Measurements from ENCODE around the gene TAC1. TPM values are rescaled to one million over a fixed set of nuclear protein-coding genes. Genes with fewer than 3 reads are reported as not detected.

The TAC1 gene
- total and polyA plus RNA-seq, 8 donors: 0.23 to 0.66 (median 0.53) TPM; not detected in 4

- DNase-seq (no peak), FAIRE-seq (no peak), ATAC-seq (no peak)
- WGBS, 2 donors: 57 to 65% methylated on average over 3 of the region's 3 CpGs
- intact Hi-C loops (cut with DNase I): no loop called here
- H3K36me3 ChIP-seq: no peaks in the 10 kb centered on the region
- H3K4me1 ChIP-seq: peaks cover 0 to 5% (median 0%) of the 10 kb centered on the region in 3 donors
- TF ChIP-seq CTCF (IDR thresholded peaks at IDR 0.05): no peak
- H3K27me3 ChIP-seq: peaks cover 0 to 22% (median 6%) of the 10 kb centered on the region in 4 donors
- H3K9me3 ChIP-seq: no peaks in the 10 kb centered on the region
- H3K27ac ChIP-seq: no peak overlapping the region
- H3K4me3 ChIP-seq: no peak overlapping the region
These were observed 3.2 kb downstream of the TAC1 start for GRCh38 chr7:97735075-97735474.

GRCh38 chr7:97748482-97748881, 16.6 kb downstream of the TAC1 start:
- H3K27me3 ChIP-seq: no peaks in the 10 kb centered on the region
- no peaks in the 10 kb centered on the region for H3K36me3 ChIP-seq
- DNase-seq (no peak), FAIRE-seq (no peak), ATAC-seq (no peak)
- no peaks in the 10 kb centered on the region for H3K4me1 ChIP-seq
- TF ChIP-seq CTCF (IDR thresholded peaks at IDR 0.05): no peak
- H3K9me3 ChIP-seq: no peaks in the 10 kb centered on the region
- intact Hi-C loops (cut with DNase I): no loop called here
- H3K4me3 ChIP-seq: no peak overlapping the region
- H3K27ac ChIP-seq: no peak overlapping the region

- DNase-seq (no peak), FAIRE-seq (no peak), ATAC-seq (no peak)
- intact Hi-C loops (cut with DNase I): no loop called here
- no peak for TF ChIP-seq CTCF (IDR thresholded peaks at IDR 0.05)
- no peaks in the 10 kb centered on the region for H3K9me3 ChIP-seq
- H3K27me3 ChIP-seq: no peaks in the 10 kb centered on the region
- no peaks in the 10 kb centered on the region for H3K4me1 ChIP-seq
- 58 to 60% methylated on average over 2 of the region's 2 CpGs for WGBS, 2 donors
- no peak overlapping the region for H3K4me3 ChIP-seq
- H3K27ac ChIP-seq: no peak overlapping the region
- H3K36me3 ChIP-seq: no peaks in the 10 kb centered on the region
These were observed 19.7 kb downstream of the TAC1 start for GRCh38 chr7:97751566-97751965.

- Histone ChIP-seq H3K36me3 (no peaks in the 10 kb centered on the region), H3K4me3 (no peak overlapping the region), H3K4me1 (no peaks in the 10 kb centered on the region), H3K27me3 (no peaks in the 10 kb centered on the region), H3K27ac (no peak overlapping the region), H3K9me3 (no peaks in the 10 kb centered on the region)
- 22 to 29% methylated on average over 1 of the region's 1 CpG for WGBS, 2 donors
- TF ChIP-seq CTCF (IDR thresholded peaks at IDR 0.05): no peak
- DNase-seq: no peak
- no peak for FAIRE-seq
- no peak for ATAC-seq
- intact Hi-C loops (cut with DNase I): no loop called here
These were observed 20.3 kb downstream of the TAC1 start for GRCh38 chr7:97752215-97752614.

GRCh38 chr7:97757824-97758223, 25.9 kb downstream of the TAC1 start:
- no peak overlapping the region for H3K4me3 ChIP-seq
- H3K27ac ChIP-seq: no peak overlapping the region
- ATAC-seq (no peak), FAIRE-seq (no peak), DNase-seq (no peak)
- no peaks in the 10 kb centered on the region for H3K9me3 ChIP-seq
- 59 to 70% methylated on average over 2 of the region's 2 CpGs for WGBS, 2 donors
- no peak for TF ChIP-seq CTCF (IDR thresholded peaks at IDR 0.05)
- H3K36me3 ChIP-seq: no peaks in the 10 kb centered on the region
- intact Hi-C loops (cut with DNase I): no loop called here
- no peaks in the 10 kb centered on the region for H3K4me1 ChIP-seq
- H3K27me3 ChIP-seq: no peaks in the 10 kb centered on the region

All from pancreas (tissue), 10 donors.